GM12872 (cell line): Measurements from ENCODE around the gene GSG1.

ENCODE experiments used
- TF ChIP-seq, protein P1 (sequence below): IDR thresholded peaks from 3 replicates; pipeline ENCODE4 v1.5.1; 2011; ENCODE audit warnings: low read depth, mild to moderate bottlenecking, low read length, moderate library complexity; ENCODE audit not compliant: insufficient read depth

The GSG1 gene

DNA sequence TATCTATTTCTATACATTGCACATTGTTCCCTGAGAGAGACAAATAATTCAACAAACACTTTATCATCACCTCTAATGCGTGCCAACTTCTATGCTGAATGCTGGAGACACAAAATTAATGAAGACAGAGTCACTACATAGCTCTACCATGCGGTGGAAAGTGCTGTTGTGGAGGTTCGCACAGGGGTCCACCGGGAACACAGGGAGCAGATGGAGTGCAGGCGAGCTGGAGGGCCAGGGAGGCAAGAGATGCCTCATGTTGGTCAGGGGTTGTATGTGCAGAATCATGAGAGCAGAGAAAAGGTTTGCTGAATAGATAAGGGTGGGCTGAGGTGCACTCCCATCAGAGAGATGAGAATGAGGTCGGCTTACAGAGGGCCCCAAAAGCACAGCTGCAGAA, 34.1 kb downstream of the GSG1 start:
- TF ChIP-seq, protein P1, sequence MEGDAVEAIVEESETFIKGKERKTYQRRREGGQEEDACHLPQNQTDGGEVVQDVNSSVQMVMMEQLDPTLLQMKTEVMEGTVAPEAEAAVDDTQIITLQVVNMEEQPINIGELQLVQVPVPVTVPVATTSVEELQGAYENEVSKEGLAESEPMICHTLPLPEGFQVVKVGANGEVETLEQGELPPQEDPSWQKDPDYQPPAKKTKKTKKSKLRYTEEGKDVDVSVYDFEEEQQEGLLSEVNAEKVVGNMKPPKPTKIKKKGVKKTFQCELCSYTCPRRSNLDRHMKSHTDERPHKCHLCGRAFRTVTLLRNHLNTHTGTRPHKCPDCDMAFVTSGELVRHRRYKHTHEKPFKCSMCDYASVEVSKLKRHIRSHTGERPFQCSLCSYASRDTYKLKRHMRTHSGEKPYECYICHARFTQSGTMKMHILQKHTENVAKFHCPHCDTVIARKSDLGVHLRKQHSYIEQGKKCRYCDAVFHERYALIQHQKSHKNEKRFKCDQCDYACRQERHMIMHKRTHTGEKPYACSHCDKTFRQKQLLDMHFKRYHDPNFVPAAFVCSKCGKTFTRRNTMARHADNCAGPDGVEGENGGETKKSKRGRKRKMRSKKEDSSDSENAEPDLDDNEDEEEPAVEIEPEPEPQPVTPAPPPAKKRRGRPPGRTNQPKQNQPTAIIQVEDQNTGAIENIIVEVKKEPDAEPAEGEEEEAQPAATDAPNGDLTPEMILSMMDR: no peak

GRCh38 chr12:13067322-13067721, 36.1 kb downstream of the GSG1 start:
- TF ChIP-seq, protein P1: no peak

GRCh38 chr12:13066459-13066858, 37.0 kb downstream of the GSG1 start:
- TF ChIP-seq, protein P1: no peak

DNA sequence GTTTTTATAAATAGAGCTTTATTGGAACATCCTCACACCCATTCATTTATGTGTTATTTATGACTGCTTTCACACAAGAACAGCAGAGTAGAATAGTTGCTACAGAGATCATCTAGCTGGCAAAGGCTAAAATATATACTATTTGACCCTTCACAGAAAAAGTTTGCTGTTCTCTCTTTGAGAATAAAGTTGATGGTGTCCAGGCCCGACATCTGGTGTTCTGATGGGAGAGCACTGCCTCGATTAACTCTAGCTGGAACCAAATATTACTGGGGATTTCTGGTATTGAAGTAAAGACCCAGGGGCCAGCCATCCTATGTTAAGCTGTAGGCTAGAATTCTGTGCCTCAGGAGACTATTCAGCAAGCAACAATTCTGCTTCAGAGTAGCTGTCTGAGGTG, 37.5 kb downstream of the GSG1 start:
- TF ChIP-seq, protein P1: no peak

DNA sequence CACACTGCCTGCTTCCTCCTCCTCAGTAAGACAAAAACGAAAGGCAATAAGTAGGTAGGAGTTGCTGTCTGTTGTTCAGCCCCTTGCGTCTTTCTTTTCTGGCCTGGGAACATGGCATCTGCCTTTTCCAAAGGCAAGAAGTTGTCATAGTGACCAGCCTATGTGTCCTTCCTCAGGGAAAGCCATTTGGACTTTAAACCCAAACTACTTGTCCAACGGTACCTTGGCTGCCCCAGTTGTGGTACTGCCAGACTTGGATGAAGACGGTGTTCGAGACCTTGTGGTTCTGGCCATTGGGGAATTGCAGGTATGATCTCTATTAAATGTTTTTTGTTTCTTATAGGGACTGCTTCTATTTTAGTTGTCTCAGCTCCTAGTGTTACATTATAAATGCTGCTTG, 40.8 kb downstream of the GSG1 start:
- TF ChIP-seq, protein P1: no peak

DNA sequence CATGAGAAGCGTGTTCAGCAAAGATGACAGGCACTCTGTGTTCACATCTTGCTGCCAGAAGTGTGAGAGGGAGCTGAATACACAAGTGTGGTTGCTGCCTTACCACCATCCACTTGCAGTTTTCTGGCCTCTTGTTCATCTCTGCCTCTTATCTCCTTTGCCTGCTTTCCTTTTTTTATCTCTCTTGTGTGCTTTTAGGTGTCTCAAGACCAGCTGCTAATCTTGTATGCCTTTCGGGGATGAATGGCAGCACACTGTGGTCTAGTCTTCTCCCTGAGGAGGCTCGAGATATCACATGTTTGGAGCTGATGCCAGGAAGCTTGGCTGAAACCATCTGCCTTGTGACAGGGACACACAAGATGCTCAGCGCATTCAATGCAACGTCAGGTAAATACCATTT, 42.1 kb downstream of the GSG1 start:
- TF ChIP-seq, protein P1: no peak

DNA sequence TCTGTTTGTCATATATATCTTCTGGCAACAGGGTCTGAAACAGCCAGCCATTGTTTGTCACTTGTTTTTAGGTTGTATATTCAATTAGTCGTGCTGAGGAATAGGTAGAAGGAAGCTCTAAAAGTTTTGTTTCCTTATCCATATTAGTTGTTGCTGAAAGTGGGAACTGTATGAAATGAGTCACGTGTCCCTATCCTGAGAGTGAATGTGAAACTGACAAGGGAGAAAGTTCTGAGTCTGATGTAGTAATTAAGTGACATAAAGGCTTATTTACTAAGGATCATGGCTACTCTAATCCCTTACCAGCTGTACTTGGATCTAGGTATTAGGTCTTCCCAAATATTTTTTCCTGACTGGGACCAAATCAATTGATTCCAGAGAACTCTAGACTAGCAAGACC, 42.9 kb downstream of the GSG1 start:
- TF ChIP-seq, protein P1: no peak

DNA sequence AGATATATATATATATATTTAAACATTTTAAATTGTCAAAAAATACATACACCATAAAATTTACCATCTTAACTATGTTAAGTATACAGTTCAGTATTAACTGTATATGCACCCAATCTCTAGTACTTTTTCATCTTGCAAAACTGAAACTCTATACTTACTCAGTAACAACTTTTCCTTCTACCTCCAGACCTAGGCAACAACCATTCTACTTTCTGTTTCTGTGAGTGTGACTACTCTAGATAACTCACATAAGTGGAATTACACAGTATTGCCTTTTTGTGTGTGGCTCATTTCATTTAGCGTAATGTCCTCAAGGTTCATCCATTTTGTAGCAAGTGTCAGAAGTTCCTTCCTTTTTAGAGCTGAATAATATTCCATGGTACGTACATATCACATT, 51.0 kb downstream of the GSG1 start:
- TF ChIP-seq, protein P1: no peak
